Measurements from ENCODE around the gene VASH2.

The VASH2 gene

DNA sequence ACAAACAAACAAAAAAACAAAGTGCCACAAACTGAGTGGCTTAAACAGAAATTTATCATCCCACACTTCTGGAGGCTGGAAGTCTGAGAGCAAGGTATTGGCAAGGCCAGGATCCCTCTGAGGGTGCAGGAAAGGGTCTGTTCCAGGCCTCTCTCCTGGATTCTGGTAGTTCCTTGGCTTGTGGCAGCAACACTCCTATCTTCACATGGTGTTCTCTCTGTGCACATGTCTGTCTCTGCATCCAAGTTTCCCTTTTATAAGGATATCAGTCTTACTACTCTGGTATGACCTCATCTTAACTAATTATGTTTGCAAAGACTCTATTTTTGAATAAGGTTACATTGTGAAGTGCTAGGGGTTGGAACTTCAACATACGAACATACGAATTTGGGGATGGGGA, 5.3 kb upstream of the VASH2 start:
- DNase-seq (ENCODE audit: low read depth, low spot score): no peak
- TF ChIP-seq SUZ12 (IDR thresholded peaks at IDR 0.05; ENCODE audit: extremely low read depth, insufficient read depth, insufficient read length) (no peak), ZNF274 (IDR thresholded peaks at IDR 0.05; ENCODE audit: low read depth, low read length) (no peak), YY1 (IDR thresholded peaks at IDR 0.05; ENCODE audit: insufficient read depth, insufficient read length) (no peak)
- H3K9me3 ChIP-seq (ENCODE audit: insufficient read depth, low read length): peaks cover 14% of the 10 kb centered on the region; the same call in 1 of the 2 replicates
- no peak overlapping the region for H3K9ac ChIP-seq (ENCODE audit: insufficient read length, low read depth)
- no peak overlapping the region for H3K4me3 ChIP-seq (ENCODE audit: insufficient read length, low read depth)
- H3K27me3 ChIP-seq (ENCODE audit: insufficient read depth, insufficient read length): peaks cover 11% of the 10 kb centered on the region
- H3K4me1 ChIP-seq (ENCODE audit: insufficient read depth, insufficient read length): no peaks in the 10 kb centered on the region
- no peaks in the 10 kb centered on the region for H3K36me3 ChIP-seq (ENCODE audit: insufficient read depth, insufficient read length, low read length)

DNA sequence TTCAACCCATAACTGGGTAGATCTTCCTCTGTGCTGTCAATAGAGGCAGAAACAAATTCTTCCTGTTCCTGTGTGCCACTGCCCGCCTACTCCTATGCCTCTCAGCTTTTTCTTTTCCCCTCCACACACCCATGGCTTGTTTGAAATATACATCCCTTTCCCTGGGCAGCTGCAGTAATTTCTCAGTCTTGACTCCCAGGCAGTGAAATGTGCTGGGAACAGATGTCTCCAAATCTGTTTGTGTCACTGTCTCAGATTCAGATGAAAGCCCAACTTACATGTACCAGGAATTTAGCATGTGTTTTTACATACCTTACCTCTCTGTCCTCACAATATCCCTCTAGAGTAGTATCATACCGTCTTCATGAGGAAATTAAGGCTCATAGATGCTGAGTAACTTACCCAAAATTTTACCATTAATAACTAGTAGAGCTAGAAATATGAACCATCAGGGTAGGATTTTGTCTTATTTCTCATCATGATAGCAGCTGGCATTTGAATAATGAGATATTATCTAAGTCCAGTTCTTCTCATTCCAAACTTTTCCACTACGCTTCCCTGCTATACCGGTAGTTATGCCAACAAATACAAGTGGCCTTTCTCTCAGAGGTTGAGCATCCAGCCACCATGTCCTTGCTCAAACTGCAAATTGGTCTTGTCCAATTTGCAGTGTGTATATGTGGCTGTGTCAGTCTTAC, 4.7 kb upstream of the VASH2 start:
- Histone ChIP-seq H3K9ac (ENCODE audit: insufficient read length, low read depth) (no peak overlapping the region), H3K4me3 (ENCODE audit: insufficient read length, low read depth) (no peak overlapping the region)
- TF ChIP-seq SUZ12 (IDR thresholded peaks at IDR 0.05; ENCODE audit: extremely low read depth, insufficient read depth, insufficient read length) (no peak), YY1 (IDR thresholded peaks at IDR 0.05; ENCODE audit: insufficient read depth, insufficient read length) (no peak), ZNF274 (IDR thresholded peaks at IDR 0.05; ENCODE audit: low read depth, low read length) (no peak)

DNA sequence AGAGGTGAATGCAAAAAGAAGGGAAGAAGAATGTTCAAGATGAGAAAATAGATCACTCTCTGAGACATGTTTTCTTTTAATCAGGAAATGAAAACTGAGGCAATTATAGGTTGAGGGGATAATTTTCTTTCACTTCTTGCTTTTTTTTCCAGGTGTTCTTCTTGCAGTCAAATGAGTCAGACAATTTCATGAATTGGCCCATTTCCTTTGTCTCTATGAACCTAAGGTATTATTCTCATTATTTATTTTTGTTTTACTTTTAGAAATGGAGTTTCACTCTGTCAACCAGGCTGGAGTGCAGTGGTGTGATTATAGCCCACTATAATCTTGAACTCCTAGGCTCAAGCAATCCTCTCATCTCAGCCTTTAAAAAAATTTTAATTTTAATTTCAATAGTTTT, 3.5 kb upstream of the VASH2 start:
- peaks cover 5% of the 10 kb centered on the region for H3K36me3 ChIP-seq (ENCODE audit: insufficient read depth, insufficient read length, low read length)
- TF ChIP-seq ZNF274 (IDR thresholded peaks at IDR 0.05; ENCODE audit: low read depth, low read length) (no peak), SUZ12 (IDR thresholded peaks at IDR 0.05; ENCODE audit: extremely low read depth, insufficient read depth, insufficient read length) (no peak), YY1 (IDR thresholded peaks at IDR 0.05; ENCODE audit: insufficient read depth, insufficient read length) (no peak)
- peaks cover 7% of the 10 kb centered on the region; the same call in 1 of the 2 replicates for H3K9me3 ChIP-seq (ENCODE audit: insufficient read depth, low read length)
- H3K4me3 ChIP-seq (ENCODE audit: insufficient read length, low read depth): no peak overlapping the region
- peaks cover 14% of the 10 kb centered on the region for H3K27me3 ChIP-seq (ENCODE audit: insufficient read depth, insufficient read length)
- no peak for DNase-seq (ENCODE audit: low read depth, low spot score)
- H3K4me1 ChIP-seq (ENCODE audit: insufficient read depth, insufficient read length): no peaks in the 10 kb centered on the region
- H3K9ac ChIP-seq (ENCODE audit: insufficient read length, low read depth): no peak overlapping the region

More for the DNA sequence above, 4.7 kb upstream of the VASH2 start:
- DNase-seq (ENCODE audit: low read depth, low spot score): no peak
- H3K9me3 ChIP-seq (ENCODE audit: insufficient read depth, low read length): peaks cover 8% of the 10 kb centered on the region; the same call in 1 of the 2 replicates
- no peaks in the 10 kb centered on the region for H3K4me1 ChIP-seq (ENCODE audit: insufficient read depth, insufficient read length)
- H3K36me3 ChIP-seq (ENCODE audit: insufficient read depth, insufficient read length, low read length): no peaks in the 10 kb centered on the region
- H3K27me3 ChIP-seq (ENCODE audit: insufficient read depth, insufficient read length): peaks cover 12% of the 10 kb centered on the region

DNA sequence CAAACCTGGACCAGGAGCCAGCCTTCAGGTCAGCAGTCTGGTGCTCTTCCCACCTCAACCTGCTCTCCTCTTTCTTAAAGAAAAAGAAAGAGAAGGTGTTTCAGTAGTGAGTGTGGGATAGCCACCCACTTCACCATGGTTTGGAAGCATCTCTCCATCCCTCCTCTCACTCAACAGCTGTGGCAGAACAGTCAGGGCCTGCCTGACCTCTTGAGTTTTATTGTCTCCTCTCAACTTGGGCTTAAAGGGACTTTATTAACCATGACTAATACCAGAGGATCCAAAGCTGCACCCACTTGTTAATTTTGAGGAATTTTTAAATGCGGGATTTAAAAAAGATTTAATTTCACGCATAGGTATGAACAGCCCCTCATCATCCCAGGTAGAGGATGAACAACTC, 570 bp upstream of the VASH2 start:
- no peaks in the 10 kb centered on the region for H3K4me1 ChIP-seq (ENCODE audit: insufficient read depth, insufficient read length)
- peak overlapping the region; percentile 96 for H3K4me3 ChIP-seq (ENCODE audit: insufficient read length, low read depth)
- peaks cover 7% of the 10 kb centered on the region; the same call in 1 of the 2 replicates for H3K9me3 ChIP-seq (ENCODE audit: insufficient read depth, low read length)
- H3K36me3 ChIP-seq (ENCODE audit: insufficient read depth, insufficient read length, low read length): peaks cover 31% of the 10 kb centered on the region
- TF ChIP-seq SUZ12 (IDR thresholded peaks at IDR 0.05; ENCODE audit: extremely low read depth, insufficient read depth, insufficient read length): no peak
- TF ChIP-seq ZNF274 (IDR thresholded peaks at IDR 0.05; ENCODE audit: low read depth, low read length): no peak
- no peak for TF ChIP-seq YY1 (IDR thresholded peaks at IDR 0.05; ENCODE audit: insufficient read depth, insufficient read length)
- no peak for DNase-seq (ENCODE audit: low read depth, low spot score)
- H3K27me3 ChIP-seq (ENCODE audit: insufficient read depth, insufficient read length): peaks cover 14% of the 10 kb centered on the region
- H3K9ac ChIP-seq (ENCODE audit: insufficient read length, low read depth): peak overlapping the region; percentile 68

DNA sequence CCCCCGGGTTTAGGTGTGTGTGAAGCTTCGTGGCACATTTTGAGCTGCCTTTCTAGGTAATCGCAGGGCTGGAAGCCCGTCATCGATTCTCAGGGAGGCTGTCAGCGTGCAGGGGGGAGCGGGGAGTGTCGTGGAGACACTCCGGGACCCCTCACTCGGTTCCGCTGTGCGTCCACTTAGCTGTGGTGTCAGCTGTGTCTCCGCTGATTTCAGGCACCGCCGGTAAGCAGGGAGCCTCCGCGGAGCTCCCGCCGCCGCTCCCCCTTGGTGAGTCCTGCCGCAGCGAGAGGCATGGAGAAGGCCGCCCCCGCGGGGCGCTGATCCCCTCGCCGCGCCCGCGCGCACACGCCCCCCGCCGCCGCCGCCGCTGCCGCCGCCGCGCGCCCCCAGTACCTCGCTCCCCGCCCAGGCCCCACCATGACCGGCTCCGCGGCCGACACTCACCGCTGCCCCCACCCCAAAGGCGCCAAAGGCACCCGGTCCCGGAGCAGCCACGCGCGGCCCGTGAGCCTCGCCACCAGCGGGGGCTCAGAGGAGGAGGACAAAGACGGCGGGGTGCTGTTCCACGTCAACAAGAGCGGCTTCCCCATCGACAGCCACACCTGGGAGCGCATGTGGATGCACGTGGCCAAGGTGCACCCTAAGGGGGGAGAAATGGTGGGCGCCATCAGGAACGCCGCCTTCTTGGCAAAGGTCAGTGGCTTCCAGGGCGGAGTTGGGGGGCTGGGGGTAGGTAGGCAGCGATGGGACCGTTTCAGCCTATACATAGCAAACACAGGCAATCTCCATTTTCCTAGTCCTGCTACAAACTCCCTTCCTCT, 995 bp downstream of the VASH2 start:
- H3K9ac ChIP-seq (ENCODE audit: insufficient read length, low read depth): peak overlapping the region; percentile 92
- peak overlapping the region; percentile 96 for H3K4me3 ChIP-seq (ENCODE audit: insufficient read length, low read depth)
- H3K36me3 ChIP-seq (ENCODE audit: insufficient read depth, insufficient read length, low read length): peaks cover 45% of the 10 kb centered on the region
- H3K27me3 ChIP-seq (ENCODE audit: insufficient read depth, insufficient read length): peaks cover 14% of the 10 kb centered on the region
- H3K4me1 ChIP-seq (ENCODE audit: insufficient read depth, insufficient read length): peaks cover 4% of the 10 kb centered on the region
- H3K9me3 ChIP-seq (ENCODE audit: insufficient read depth, low read length): peaks cover 7% of the 10 kb centered on the region; the same call in 1 of the 2 replicates
- no peak for TF ChIP-seq SUZ12 (IDR thresholded peaks at IDR 0.05; ENCODE audit: extremely low read depth, insufficient read depth, insufficient read length)
- TF ChIP-seq YY1 (IDR thresholded peaks at IDR 0.05; ENCODE audit: insufficient read depth, insufficient read length): no peak
- TF ChIP-seq ZNF274 (IDR thresholded peaks at IDR 0.05; ENCODE audit: low read depth, low read length): no peak
- no peak for DNase-seq (ENCODE audit: low read depth, low spot score)

DNA sequence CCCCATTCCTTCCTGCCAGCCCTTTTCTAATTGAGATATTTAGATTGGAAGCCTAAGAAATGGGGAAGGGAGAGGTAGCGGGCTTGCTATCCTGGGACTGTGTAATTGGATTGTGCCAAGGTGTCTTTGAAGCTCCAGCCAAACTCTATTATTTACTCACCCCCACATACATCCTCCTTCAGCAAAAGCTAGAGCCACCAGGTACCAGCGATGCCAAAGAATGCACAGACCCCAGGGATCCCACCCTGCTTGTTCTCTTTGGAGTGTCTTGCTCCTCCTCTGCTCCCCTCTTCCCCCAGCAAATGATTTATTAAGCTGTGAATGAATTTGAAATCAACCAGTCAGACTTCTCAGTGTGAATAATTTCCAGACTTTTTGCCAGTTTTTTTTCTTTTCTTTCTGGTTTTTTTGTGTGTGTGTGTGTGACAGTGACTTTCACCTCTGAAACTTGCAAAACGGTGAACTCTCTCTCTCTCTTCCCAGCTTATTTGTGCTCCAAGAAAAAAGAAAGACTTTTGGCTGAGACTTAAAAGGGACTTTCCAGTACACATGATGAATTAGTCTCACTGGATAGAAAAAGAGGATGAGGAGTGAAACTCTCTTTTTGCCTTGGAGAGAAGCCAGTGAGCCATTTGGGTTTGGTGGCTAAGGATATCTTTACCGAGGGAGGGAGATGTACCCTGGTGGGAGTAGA, 1.8 kb downstream of the VASH2 start:
- peak overlapping the region; percentile 92 for H3K9ac ChIP-seq (ENCODE audit: insufficient read length, low read depth)
- H3K27me3 ChIP-seq (ENCODE audit: insufficient read depth, insufficient read length): peaks cover 14% of the 10 kb centered on the region
- H3K4me3 ChIP-seq (ENCODE audit: insufficient read length, low read depth): peak overlapping the region; percentile 96
- DNase-seq (ENCODE audit: low read depth, low spot score): no peak
- peaks cover 53% of the 10 kb centered on the region for H3K36me3 ChIP-seq (ENCODE audit: insufficient read depth, insufficient read length, low read length)
- H3K4me1 ChIP-seq (ENCODE audit: insufficient read depth, insufficient read length): peaks cover 4% of the 10 kb centered on the region
- TF ChIP-seq YY1 (IDR thresholded peaks at IDR 0.05; ENCODE audit: insufficient read depth, insufficient read length) (no peak), ZNF274 (IDR thresholded peaks at IDR 0.05; ENCODE audit: low read depth, low read length) (no peak)
- peaks cover 7% of the 10 kb centered on the region; the same call in 1 of the 2 replicates for H3K9me3 ChIP-seq (ENCODE audit: insufficient read depth, low read length)
